ENCODE data around the gene PPP6R3.
"Not testable (repeated sequence)": the region's sequence is repeated elsewhere in the genome, so short reads cannot be mapped to it uniquely, and the experiment has no call there.

Gene PPP6R3

GRCh38 chr11:68531129-68531693, 70.7 kb downstream of the PPP6R3 start:
- DNase-seq: no peak

DNA sequence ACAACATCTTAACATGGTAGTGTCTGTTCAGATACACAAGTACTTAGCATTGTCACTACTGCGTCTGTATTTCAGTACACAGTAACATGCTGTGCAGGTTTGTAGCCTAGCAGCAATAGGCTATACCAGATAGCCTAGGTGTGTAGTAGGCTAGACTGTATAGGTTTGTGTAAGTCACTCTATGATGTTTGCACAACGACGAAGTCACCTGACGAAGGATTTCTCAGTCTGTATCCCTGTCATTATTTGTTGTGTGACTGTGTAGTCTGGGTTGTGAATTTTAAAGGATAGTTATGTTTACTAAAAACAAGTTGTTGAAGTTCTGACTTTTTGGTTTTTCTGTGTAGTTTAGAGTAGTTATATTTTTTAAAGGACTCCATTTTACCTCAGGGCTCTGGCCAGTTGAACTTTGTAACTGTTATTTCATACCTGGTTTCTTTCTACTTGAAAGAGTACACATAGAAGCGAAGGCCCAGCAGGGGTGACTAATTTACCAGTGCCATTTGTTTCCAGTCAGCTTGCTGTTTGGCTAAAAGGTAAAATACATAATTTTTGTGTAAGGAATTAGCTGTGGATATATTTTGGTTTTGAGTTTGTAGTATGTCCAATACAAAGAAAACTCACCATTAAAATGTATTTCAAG, 72.3 kb downstream of the PPP6R3 start:
- no peak for DNase-seq

GRCh38 chr11:68533945-68534344, 73.4 kb downstream of the PPP6R3 start:
- DNase-seq: no peak

DNA sequence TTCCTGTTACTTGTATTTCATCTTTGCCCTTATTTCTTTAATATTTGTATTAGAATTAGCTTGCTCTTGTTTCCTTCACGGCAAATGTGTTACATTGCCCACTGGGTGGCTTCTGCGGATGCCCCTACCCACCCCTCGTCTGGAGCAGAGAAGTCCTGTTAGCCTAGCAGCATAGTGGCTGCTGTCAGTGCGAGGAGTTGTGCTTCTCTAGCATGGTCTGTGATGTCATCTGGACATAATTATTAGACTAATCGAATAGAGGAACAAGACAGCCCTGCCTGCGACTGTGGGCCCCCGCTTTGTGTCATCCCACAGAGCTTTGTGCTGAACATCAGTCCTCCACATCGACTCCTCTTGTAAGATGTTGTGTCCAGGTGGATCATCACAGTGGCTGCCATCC, 74.5 kb downstream of the PPP6R3 start:
- no peak for DNase-seq

- DNase-seq: no peak
Observed at GRCh38 chr11:68536706-68537105, 76.2 kb downstream of the PPP6R3 start.

DNA sequence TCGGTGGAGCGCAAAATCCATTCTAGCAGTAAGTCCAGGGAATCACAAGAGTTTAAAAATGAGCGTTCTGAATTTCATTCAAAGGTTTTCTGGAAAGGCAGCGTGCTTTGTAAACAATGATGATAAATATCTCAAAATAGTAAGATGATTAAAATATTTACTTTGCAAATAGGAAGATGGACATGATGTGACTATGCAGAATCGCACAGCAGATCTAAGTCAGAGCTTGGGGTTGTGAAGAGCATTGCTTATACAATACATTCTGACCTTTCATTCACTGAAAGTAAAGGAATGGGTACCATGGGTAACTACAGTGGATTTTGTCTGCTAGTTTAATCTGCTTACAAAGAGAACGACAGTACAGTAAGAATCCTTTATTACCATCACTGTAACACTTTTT, 77.5 kb downstream of the PPP6R3 start:
- DNase-seq: no peak

- no peak for DNase-seq
Observed at GRCh38 chr11:68539395-68539794, 78.8 kb downstream of the PPP6R3 start.

DNA sequence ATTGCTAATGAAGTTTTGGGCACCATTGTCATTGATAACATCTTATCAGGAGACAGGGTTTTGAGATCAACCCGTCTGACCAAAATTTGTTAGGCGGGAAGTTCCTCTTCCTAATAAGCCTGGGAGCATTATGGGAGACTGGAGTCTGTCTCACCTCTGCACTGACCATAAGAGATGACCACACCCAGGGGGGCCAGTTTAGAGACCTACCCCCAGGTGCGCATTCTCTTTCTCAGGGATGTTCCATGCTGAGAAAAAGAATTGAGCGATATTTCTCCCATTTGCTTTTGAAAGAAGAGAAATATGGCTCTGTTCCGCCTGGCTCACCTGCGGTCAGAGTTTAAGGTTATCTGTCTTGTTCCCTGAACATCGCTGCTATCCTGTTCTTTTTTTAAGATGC, 80.0 kb downstream of the PPP6R3 start:
- not testable (repeated sequence) for DNase-seq

- DNase-seq: no peak
Observed at GRCh38 chr11:68541116-68541515, 80.6 kb downstream of the PPP6R3 start.

DNA sequence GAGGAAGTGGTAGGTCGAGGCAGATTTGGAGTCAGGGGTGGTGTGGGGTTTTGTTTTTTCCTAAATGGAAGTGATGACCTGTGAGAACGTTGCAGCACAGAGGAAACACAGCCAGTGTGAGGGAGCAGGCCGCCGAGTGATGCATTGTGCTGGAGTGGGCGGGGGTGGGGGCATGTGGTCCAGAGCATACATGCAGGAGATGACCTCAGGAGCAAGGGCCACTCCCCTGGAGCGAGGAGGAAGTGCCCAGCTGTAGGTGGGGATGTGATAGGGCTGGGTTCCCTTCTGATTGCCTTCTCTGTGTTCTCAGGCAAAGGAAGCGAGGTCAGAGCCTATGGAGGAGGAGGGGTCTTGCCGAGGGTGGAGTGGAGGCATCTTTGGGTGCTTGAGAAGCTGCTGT, 81.4 kb downstream of the PPP6R3 start:
- DNase-seq: no peak

DNA sequence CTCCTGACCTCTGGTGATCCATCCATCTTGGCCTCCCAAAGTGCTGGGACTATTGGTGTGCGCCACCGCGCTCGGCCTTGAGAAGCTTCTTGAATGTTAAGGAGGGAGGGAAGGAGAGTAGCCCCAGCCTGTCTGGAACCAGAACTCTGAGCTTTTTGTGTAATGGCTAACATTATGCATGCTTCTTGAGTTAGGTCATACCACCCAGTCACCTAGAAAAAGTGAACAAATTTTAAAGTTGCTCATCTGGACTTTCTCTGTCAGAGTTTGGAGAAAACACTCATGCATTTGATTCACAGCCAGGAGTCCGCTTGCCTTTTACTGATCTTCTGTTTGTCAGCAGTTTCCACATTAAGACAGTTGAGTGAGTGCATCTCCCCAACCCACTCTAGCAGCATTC, 82.1 kb downstream of the PPP6R3 start:
- DNase-seq: no peak

GRCh38 chr11:68543594-68543993, 83.0 kb downstream of the PPP6R3 start:
- DNase-seq: no peak

- no peak for DNase-seq
Observed at GRCh38 chr11:68545347-68545746, 84.8 kb downstream of the PPP6R3 start.

- no peak for DNase-seq
Observed at GRCh38 chr11:68545796-68546195, 85.2 kb downstream of the PPP6R3 start.

DNA sequence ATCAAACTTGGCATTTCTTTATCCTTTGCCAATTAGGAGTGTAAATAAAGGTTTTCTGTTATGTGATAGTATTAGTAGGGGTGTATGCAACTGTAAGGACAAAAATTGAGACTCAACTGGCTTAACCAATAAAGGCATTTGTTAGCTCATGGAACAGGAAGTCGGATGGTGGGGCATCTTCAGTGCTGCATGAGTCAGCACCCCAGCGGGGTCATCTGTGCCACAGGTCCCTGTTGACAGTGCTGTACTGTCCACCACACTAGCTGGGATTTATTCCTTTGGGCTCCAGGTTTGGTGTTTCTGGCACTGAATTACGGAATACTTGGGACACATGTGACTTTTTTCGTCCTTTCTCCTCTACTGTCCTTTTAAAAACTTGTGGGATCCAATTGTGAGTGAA, 86.0 kb downstream of the PPP6R3 start:
- DNase-seq: no peak

DNA sequence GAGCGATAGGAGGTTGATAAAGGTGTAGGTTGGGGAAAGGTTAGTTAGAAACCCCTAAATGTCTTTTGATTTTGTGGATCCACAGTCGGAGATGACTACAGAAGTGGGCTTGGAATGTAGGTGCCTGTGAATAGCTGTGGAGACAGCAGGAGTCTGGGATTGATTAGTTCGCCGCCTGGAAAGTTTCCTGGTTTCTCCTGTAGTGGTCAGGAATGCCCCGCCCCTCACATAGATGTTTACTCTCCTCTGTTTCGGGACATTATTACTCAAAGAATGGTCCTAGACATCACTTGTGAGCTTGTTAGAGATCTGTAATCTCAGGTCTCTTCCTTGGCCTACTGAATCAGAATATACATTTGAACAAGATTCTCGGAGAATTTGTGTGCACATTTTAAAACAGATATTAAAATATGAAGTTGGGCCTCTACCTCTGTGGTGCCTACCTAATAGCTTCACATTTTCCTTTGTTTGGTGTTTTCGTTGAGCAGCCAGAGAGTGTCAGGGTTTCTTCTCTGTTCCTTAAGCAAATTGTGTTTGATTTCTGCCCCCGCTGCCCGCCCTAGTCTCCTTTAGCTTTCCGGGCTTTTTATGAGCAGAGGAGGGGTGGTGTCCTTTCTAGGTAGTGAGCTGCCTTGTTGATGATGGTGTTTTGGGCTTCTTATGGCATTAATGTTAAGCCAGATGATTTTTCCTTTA, 89.4 kb downstream of the PPP6R3 start:
- no peak for DNase-seq

DNA sequence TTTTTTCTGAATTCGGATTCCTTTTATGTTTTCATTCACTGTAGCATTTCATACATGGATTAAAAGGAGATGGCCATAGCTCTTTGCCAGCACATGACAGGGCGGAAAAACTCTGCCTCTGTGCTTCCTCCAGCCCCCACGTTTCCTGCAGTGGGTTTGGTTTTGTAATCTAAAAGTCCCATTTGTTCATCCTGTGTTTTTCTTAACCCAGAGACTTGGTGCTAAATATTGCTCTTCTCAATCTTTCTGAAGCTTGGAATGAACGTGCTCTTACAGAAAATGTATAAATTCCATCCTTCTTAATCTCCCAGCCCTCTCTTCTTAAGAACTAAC, 89.9 kb downstream of the PPP6R3 start:
- no peak for DNase-seq

DNA sequence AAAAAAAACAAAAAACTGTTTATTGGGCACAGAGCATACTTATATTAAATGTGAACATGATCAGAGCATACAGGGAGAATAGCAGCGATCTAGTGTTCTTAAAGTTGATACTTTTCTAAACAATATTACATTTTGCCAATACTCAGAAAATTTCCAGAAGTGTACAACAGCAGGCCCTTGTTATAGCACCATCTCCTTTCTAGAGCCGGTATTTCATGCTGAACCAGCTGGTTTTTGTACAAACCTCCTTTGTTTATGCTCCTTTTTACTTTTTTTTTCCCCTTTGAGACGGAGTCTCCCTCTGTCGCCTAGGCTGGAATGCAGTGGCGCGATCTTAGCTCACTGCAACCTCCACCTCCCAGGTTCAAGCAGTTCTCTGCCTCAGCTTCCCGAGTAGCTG, 90.7 kb downstream of the PPP6R3 start:
- DNase-seq: no peak

DNA sequence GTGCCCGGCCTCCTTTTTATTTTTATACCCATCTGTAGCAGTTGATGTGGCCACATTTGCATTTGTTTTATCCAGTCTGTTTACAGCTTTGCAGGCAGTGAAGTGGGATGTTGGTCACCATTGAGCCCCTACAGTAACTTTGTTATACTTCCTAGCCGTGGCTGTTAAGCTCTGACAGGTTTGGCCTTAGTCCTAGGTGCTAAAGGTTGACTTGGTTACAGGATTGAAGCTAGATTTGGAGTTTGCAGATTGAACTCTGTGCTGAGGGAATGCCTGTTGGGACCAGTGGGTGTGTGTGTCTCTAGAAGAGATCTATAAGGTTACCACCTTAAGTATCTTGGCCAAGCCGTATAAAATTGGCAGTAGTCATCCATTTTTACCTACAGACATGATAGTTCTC, 91.2 kb downstream of the PPP6R3 start:
- DNase-seq: no peak

DNA sequence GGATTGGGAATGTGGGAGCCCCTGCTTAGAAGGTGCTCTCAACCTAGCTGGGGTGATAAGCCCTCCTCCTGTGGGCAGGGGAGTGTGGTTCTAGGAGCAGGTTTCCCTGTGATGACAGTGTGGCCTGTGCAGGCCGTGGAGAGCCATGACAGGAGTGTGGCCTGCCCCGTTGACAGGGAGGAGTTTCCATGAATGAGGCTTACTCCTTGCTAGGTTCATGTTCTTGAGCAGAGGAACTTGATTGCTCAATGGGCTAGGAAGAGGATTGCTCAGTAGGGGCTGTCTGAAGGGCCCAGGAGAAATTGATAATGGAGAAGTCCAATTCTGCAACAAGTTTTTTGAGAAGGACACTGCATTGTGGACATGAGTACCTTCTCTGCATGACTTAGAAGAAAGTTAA, 92.0 kb downstream of the PPP6R3 start:
- DNase-seq: no peak

DNA sequence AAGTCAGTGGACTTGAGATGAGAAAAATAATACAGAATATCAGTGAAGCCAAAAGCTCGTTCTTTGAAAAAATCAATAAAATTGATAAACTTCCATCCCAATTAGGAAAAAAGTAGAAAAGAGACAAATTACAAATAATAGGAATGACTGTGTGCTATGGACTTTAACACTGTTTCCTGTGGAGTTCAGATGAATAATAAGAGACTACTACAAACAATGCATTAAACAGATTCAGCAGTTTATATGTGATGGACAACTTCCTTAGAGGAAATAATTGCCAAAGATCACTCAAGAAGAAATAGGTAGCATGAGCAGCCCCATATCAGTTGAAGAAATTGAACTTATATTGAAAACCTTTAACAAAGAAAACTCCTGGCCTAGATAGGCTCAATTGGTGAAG, 99.7 kb downstream of the PPP6R3 start:
- no peak for DNase-seq

GRCh38 chr11:68563454-68563853, 102.9 kb downstream of the PPP6R3 start:
- DNase-seq: no peak

- DNase-seq: no peak
Observed at GRCh38 chr11:68564261-68564660, 103.7 kb downstream of the PPP6R3 start.

DNA sequence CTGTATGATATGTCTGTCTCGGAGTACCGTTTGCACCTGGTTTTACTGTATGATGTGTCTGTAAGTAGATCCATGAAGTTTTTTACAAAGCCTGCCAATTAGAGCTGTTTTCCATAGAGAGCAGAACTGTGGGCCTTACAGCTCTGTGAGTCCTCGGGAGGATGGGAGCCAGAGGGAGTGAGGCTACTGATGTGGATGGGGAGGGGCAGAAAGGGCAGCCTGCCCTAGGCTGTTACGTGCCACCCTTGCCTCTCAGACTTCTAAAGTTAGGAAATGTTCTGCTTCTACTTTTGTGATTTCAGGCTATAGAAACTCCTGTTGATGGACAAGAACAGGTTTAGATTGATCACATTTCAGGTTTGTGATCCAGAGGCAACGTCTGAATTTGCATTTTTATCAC, 105.2 kb downstream of the PPP6R3 start:
- DNase-seq: no peak

GRCh38 chr11:68567553-68567952, 107.0 kb downstream of the PPP6R3 start:
- DNase-seq: no peak
